GM18498 (cell line): ENCODE measurements around the gene ASTN2.

ENCODE experiments used
- ATAC-seq: cut with Tn5 transposase; IDR thresholded peaks from one replicate; pipeline ENCODE4 v1.9.1; 2021; ENCODE audit warnings: mild to moderate bottlenecking, moderate library complexity; ENCODE audit not compliant: unreplicated experiment

The ASTN2 gene

DNA sequence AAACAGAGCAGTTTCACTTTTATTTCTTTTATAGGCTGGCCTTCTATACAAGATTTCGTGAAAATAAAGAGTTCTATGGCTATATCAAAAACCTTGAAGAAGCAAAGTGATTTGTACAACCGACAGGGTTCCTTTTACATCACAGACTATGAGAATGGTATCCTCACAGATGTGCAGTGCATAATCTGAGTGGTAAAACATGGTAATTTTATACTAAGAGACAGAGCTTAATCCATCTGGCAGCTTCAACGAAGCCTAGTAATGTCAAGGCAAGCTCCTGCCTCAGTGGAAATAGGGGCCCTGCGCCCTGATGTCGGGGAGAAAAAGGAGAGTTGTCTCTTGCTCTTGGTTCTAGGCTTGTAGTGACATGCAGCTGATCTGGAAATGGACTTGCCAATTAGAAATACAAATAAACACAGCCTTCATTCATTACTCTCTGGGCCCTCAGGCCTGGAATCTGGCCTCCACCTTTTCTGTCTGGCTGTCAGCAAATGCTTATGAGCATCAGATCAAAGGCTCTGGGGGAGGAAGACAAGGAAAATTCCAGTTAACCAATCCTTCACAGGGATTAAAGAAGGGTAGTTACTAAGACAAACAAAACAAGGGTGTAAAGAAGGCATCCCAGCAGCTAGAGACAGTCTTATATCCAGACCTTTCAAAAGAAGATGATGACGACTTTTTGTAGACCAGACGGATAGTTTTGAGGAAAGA is 761.4 kb downstream of the ASTN2 start:
- ATAC-seq: no peak

- no peak for ATAC-seq
These were observed 767.4 kb downstream of the ASTN2 start for GRCh38 chr9:116647515-116647809.

GRCh38 chr9:116646661-116647514 is 768.0 kb downstream of the ASTN2 start:
- ATAC-seq: no peak

GRCh38 chr9:116644091-116644688 is 770.7 kb downstream of the ASTN2 start:
- ATAC-seq: no peak

DNA sequence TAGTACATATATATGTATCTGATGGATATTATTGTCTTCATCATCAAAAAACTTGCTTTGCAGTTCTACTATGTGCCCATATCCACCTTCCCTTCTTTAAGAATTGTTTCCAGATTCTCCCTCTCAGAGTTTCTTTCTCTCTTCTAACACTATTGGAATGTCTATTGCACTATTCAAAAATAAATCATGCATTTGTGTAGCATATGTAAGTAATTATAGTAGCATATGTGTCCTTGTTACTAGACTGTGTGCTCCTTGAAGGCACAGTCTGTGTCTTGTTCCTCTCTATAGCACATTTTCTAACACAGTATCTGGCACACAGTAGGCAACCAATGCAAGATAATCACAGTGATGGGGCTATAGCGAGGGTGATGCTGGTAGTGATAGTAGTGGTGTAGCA is 771.2 kb downstream of the ASTN2 start:
- ATAC-seq: no peak

DNA sequence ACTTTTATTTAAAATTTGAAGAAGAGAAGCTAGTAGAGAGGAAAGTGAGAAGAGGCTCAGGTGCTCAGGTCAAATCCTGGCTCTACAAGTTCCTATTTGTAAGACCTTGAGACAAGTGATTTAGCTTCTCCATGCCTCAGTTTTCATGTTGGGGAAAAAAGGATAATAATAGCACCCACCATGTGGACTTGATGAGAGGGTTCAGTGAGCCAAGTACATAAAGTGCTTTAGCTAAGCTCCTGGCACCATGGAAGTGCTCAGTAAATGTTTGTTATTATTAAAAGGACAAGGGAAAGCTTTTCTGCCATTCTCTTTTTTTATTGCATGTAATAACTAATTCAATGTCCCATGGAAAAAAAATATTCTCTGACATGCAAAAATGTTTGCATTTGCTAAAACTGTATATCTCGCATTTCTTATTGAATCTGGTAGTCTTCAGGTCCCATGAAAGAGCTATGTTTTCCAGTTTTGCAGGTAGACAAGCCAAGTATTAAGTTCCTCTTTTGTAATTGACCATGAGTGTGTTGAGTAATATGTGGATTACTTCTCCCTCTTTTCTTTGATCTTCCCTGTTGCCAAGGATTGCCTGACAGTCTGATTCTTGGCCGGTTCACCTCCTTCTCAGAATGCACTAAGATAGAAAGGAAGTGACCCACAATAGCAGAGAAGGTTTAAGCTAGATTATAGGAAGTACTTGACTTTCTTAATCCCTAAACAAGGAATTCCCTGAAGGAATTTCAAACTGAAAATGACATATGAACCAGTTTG is 773.4 kb downstream of the ASTN2 start:
- ATAC-seq: no peak

DNA sequence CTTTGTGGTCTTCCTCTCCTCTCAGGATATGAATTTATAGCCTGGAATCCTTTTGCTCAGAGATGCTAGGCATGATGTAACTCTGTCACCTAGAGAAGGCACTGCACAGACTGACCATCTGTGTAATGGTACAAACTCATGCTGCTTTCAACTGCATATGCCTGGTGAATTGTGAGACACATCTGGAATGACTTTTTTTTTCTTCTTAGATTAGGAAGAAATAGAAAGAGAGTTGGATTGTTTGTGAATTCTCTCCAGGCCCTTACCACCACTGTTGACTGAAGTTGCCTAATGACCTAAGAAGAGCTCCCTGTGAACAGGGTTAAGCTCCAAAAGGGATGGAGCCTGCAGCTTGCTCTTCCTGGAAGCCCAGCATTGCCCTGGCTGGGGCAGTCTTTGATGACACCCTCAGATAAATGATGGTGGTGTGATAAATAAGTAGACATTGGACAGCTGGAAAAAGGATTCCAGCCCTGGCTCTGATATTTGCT is 775.6 kb downstream of the ASTN2 start:
- no peak for ATAC-seq

DNA sequence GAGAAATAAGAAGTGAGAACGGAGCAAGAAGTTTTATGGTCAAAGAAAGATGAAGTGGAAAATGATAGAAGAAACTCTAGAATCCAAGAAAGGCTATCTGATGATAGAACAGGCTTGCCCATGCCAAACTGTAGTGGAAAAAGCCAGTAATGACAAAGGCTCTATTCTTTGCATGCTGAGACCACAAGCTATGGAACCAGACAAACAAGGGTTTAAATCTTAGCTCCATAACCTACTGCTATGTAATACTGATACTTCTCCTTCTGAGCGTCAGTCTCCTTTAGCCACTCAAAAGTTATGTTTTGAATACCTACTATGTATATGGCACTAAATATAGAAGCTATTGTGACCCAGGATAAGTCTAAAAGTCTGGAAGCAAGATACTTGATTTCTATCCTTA is 778.9 kb downstream of the ASTN2 start:
- ATAC-seq: no peak

DNA sequence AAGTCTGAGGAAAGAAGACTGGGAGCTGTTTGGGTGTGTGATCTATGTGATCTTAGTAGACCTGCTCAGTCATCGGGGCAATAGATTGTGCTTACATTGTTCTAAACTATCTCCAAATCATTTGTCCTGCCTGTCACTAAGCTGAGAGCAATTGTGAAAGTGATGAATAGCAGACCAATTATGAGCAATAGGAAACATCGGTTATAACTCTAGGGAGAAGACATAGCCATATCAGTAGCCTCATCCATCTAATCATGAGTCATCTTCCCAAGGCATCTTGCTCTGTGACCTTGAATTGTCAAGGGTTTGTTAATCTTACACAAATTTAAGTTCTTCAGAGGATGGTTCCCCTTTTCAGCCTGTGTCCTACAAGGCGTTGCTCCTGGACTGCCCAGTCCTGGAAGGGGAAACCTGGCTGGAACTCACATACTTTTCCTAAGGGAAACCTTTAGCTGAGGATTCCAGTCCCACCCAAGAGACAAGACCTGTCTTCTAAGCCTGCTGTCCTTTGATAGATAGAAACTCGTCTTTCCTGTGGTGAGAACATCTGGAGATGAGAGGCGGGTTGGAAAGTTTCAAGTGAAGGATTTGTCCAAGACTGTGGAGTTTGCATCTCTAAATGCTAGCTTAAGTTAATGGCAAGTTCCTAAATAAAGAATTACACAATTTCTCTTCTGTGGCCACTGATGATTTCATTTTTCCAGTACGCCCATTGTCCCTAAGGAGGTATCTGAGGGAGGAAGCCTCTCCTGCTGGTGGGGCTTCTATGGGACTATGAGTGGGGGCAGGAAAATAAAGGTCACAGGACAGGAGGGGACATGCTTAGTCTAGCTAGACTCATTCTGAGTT is 781.6 kb downstream of the ASTN2 start:
- no peak for ATAC-seq

- ATAC-seq: no peak
These were observed 785.2 kb downstream of the ASTN2 start for GRCh38 chr9:116629634-116630033.

DNA sequence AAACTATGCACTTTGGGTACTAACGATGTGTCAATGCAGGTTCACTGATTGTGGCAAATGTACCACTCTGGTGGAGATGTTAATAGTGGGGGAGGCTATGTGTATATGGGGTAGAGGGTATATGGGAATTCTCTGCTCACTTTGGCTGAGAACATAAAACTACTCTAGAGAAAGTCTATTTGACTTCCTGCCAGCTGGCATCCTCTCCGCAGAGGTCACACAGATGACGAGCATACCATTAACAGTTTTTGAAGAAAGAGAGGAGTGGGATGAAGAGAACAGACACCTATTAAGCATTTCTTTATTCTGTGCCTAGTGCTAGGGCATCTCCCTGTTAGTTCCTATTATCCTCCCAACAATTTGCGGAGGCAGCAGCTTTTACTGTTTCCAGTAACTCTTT is 786.1 kb downstream of the ASTN2 start:
- ATAC-seq: no peak

GRCh38 chr9:116627433-116627832 is 787.4 kb downstream of the ASTN2 start:
- ATAC-seq: no peak

DNA sequence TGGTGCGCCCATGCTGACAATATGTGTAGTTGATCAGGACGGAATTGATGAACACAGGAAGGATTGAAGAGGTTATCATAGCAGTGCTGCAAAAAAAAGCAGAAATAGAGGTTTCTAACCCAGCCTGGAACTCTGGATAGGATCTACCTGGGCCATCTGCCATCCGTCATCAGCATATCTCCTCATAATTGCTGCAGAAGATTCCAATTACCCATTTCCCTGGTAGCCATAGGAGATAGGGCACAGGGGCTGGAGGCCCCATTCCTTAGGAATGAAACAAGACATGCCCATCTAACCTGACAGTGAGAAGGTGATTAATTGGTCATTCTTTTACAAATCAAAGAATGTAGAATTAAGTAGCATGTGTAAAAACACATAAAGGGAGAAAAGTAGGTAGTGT is 788.1 kb downstream of the ASTN2 start:
- no peak for ATAC-seq

DNA sequence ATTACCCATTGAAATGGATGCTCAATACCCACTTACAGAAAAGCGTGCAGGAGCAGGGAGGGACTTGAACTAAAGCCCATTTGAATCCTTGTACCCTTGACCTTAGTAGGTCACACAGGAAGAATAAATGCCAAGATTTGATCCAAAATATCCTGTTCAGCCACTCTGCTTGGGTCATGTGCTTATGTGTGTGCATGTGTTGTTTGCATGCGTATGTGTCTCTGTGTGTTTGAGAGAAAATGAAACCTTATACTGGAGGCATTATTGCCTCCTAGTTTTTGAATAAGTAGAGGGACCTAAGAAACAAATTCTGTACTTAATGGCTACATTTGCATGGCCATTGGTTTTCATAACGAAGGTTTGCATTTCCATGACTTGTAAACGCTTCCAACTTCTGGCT is 791.1 kb downstream of the ASTN2 start:
- ATAC-seq: no peak

DNA sequence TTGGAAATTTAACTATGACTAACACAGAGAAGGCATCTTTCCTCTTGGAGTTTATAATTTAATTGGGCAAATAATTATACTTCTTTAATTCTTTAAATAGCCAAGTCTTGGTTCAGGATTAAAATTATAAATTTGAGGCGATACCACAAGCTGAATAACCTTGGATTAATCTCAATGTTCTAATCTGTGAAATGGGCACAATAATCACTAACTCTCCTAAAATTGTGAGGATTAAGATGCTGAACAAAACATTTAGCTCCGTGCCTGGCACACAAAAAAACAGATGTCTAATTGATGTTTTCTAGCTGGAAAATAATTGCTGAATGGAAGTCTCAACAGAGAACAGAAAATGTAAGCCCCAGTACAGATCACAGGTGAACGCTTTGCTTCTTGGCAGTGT is 797.5 kb downstream of the ASTN2 start:
- ATAC-seq: no peak

GRCh38 chr9:116616304-116616914 is 798.4 kb downstream of the ASTN2 start:
- ATAC-seq: no peak

DNA sequence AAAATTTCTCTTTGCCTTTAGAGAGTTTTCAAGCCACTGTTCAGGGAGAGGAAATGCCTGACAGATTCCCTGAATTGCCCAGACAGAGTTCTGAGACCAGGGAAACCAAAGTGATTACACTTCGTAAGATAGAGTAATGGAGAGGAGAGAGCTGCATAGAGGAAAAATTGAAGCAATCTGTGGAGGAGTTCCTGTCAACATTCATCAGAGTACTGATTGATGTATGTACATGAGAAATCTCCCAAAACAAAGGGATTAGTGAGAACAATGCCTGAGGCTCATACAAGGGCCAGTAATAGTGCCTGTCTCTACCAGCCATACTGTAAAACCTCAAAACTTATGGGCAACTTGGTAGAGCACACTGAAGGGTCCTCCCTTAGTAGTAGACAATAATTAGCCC is 806.8 kb downstream of the ASTN2 start:
- no peak for ATAC-seq

GRCh38 chr9:116605904-116606341 is 808.9 kb downstream of the ASTN2 start:
- no peak for ATAC-seq

- ATAC-seq: no peak
These were observed 809.8 kb downstream of the ASTN2 start for GRCh38 chr9:116605060-116605459.

GRCh38 chr9:116604251-116604650 is 810.6 kb downstream of the ASTN2 start:
- ATAC-seq: no peak
